GM19193 (cell line): ENCODE measurements around the gene RPL22.

Experiments
- POLR2A ChIP-seq: IDR thresholded peaks from 4 replicates; pipeline ENCODE4 v1.6.1; 2011; ENCODE audit not compliant: insufficient read depth, insufficient read length; ENCODE audit errors: extremely low read depth

RPL22 gene

GRCh38 chr1:6163191-6163972, 36.0 kb downstream of the RPL22 start:
- TF ChIP-seq POLR2A, result no peak

- TF ChIP-seq POLR2A, result no peak
Measured at GRCh38 chr1:6162773-6163172, 36.6 kb downstream of the RPL22 start.

GRCh38 chr1:6162341-6162740, 37.1 kb downstream of the RPL22 start:
- TF ChIP-seq POLR2A, result no peak

DNA sequence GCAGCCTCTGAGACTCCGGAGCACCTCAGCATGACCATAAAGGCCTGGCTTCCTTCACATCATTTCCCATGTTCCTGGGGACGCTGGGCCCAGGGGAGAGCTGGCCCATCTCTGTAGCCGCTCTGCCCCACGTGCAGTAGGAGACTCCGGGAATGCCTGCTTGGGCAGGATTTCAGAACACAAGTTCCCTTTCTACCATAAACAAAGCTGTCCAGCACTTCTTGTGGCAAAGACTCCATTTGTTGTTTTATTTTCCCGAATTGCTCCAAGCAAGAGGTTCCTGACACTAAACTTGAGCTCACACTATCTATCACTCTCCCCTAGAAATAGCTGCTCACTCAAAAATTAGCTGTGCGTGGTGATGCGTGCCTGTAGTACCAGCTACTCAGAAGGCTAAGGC, 41.2 kb downstream of the RPL22 start:
- TF ChIP-seq POLR2A, result no peak

- no peak for TF ChIP-seq POLR2A
Measured at GRCh38 chr1:6157528-6158174, 41.7 kb downstream of the RPL22 start.

DNA sequence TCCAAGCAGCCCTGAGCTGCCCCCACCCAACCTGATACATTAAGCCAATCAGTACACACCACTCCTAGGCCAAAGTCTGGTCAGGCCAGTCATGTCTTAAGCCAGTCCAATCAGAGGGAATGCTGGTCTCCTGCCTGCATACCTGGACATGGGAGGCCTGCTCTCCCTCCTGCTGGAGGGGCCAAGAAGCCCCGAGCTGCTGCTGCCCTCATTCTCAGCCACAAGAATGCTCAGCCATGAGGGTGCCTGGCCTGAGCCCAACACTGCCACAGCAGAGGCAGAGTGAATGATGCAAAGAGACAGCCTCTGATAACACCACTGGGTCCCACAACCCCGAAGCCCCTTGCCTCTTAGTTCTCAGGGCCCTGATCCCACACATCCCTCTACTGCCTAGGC, 42.3 kb downstream of the RPL22 start:
- no peak for TF ChIP-seq POLR2A

DNA sequence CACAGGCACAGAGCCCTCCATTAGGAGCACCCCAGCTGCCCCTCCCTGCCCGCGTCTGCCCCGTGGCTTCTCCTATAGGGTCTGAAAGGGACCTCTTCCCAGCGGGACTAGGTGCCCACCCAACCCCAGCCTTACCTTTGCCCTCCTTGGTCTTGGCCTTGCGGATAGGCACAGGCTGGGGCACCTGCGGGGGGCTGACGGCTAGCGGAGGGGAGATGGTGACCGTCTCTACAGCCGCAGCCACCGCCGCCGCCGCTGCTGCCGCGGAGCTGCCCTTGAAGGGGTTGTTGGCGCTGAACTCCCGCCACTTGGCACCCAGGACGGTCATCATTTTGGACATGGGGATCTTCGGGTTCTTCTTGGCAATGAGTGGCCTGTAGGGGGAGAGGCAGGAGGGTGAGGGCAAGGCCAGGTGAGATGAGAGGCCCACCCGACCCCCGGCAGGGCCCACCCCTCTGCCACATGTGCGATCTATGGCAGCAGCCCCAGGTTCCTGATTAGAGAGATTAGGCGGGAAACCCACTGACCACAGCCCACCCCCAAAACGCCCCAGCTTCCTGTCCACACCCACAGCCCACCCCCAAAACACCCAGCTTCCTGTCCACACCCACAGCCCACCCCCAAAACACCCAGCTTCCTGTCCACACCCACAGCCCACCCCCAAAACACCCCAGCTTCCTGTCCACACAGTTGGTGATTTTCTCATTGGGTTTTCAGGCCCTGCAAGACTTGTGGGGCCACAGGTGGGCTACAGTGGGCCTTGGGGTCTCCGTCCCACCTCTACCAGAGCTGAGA, 44.7 kb downstream of the RPL22 start:
- no peak for TF ChIP-seq POLR2A

DNA sequence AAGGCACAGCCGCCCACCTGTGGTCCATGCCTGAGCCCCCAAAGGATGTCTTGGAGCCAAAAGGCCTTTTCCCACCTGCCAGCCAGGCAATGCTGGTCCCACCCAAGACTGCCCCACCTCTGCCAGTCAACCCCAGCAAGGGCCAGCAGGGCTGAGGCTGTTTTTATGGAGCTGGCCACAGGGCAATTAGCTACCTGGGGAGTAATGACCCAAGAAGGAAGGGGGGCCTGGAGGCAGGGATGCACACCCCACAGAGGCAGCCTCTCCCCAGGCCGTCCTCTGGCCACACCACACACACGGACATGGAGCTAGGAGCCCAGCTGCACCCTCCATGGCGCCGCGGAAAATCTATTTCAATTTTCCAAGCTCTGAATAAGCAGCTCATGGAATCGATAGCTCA, 46.5 kb downstream of the RPL22 start:
- no peak for TF ChIP-seq POLR2A

DNA sequence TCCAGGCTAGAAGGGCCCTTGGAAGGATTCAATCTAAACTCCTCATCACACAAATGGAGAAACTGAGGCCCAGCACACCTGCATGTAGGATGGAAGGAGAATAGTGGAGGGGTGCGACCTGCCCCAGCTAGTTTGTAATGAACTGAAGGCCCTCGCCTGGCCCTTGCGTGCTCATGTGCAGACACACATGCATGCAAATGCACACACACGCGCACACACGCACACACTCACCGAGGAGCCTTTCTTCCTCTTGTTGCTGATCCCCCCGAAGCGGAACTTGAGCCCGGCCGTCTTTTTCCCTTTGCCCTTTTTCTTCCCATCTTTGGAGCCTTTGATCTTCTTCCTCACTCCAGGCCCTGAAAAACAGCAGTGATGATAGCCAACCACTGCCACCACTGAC, 47.2 kb downstream of the RPL22 start:
- TF ChIP-seq POLR2A, result no peak

- no peak for TF ChIP-seq POLR2A
Measured at GRCh38 chr1:6151291-6151822, 48.0 kb downstream of the RPL22 start.

- no peak for TF ChIP-seq POLR2A
Measured at GRCh38 chr1:6150006-6150938, 49.1 kb downstream of the RPL22 start.

- no peak for TF ChIP-seq POLR2A
Measured at GRCh38 chr1:6149597-6149996, 49.8 kb downstream of the RPL22 start.

GRCh38 chr1:6148497-6149241, 50.7 kb downstream of the RPL22 start:
- no peak for TF ChIP-seq POLR2A

DNA sequence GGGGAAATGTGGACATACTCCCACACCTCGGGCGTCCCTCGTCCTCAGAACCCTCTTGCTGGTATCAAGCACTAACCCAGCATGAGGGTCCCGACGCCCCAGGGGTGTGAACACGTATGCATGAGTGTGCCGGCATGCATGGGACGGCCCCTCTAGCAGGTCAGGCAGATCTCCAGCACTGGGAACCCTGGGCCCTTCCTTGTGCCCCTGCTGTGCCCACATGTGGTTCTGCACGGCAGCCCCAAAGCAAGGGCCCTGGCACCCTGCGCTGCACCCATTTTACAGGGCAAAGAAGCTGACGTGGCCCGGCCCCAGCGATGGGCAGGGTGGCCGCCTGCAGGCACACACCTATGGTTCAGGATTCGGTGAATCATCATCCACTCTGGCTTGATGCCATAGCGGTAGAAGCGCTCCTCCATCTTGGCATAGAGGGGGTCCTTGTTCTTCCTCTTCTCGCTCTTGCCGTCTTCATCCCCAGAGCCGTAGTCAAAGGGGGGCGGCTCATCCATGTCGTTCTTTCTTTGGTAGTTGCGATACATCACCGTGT, 53.5 kb downstream of the RPL22 start:
- no peak for TF ChIP-seq POLR2A

DNA sequence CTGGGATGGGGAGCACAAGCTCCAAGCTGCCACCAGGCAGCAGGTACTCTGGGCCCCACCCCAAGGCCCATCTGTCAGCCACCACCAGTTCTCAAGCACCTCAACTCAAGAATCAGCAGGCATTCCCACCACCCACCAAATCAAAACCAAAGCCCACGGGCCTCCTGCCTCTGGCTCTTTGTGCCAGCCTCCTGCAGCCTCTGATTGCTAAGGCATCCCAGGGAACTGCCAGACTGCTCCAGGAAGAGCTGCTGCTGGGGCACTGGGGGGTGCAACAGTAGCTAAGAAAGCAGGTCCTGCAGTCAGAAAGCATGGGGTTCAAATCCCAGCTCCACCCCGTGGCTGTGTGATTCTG, 54.0 kb downstream of the RPL22 start:
- TF ChIP-seq POLR2A, result no peak
